Right lobe of liver (tissue), 6 donors: ENCODE data around the gene OAS2. TPM values are rescaled to one million over a fixed set of nuclear protein-coding genes. Genes with fewer than 3 reads are reported as not detected.

Source experiments
- ATAC-seq, 4 donors: fragments of 200-7000 bp; cut with Tn5 transposase; one replicate each; pipeline ENCODE4 v1.9.1; 2020; ENCODE audit warnings: mild to moderate bottlenecking in 4 of 4, moderate library complexity in 4 of 4
- DNase-seq, 3 donors: peaks; one replicate each; pipeline ENCODE4 v3.0.0-alpha.2; 2020
- H3K27ac ChIP-seq, 3 donors: fragments of 200-600 bp; one replicate each; pipeline ENCODE4 v1.8.0; 2022
- H3K27me3 ChIP-seq, 2 donors: fragments of 200-600 bp; one replicate each; pipeline ENCODE4 v1.8.0; 2022
- H3K36me3 ChIP-seq, 4 donors: fragments of 200-600 bp; sonication (generic) in 1 of 4; one replicate each; pipeline versions ENCODE4 v1.5.1 to v1.8.0; 2017 to 2022; ENCODE audit warnings: control low read depth in 1 of 4
- H3K4me1 ChIP-seq, 4 donors: fragments of 200-600 bp; sonication (generic) in 1 of 4; one replicate each; pipeline versions ENCODE4 v1.5.1 to v1.8.0; 2017 to 2022; ENCODE audit warnings: control low read depth in 1 of 4
- H3K4me3 ChIP-seq, 3 donors: fragments of 200-600 bp; one replicate each; pipeline ENCODE4 v1.8.0; 2022
- H3K9me3 ChIP-seq, 4 donors: fragments of 200-600 bp; sonication (generic) in 1 of 4; one replicate each; pipeline versions ENCODE4 v1.5.1 to v1.8.0; 2017 to 2022; ENCODE audit warnings: control low read depth in 1 of 4
- CTCF ChIP-seq, 4 donors: fragments of 200-600 bp in 3 of 4; fragments of 450-650 bp in 1 of 4; IDR thresholded peaks; one replicate each; pipeline versions ENCODE4 v1.5.1 to v1.8.0; 2016 to 2022; ENCODE audit warnings: antibody characterized with exemption in 4 of 4, mild to moderate bottlenecking in 2 of 4
- POLR2A ChIP-seq: fragments of 450-650 bp; IDR thresholded peaks from one replicate; pipeline ENCODE4 v1.6.1; 2017; ENCODE audit warnings: antibody characterized with exemption, mild to moderate bottlenecking
- WGBS: methylation state at CpG from one replicate; pipeline ENCODE4 v1.1.6; 2018; ENCODE audit warnings: low coverage, low lambda C conversion rate; ENCODE audit not compliant: insufficient coverage; ENCODE audit errors: missing lambda C conversion rate; 5-methylcytosine and 5-hydroxymethylcytosine counted together
- intact Hi-C, 2 donors: fragments of 100-400 bp; cut with DNase I; formaldehyde crosslinking; loops; one replicate each; pipeline versions ENCODE4 v1.11.2 to v1.14.1; 2022
- total RNA-seq, 6 experiments: library from RNA; depleted of rRNA in 2 of 6; stranded (reverse); fragments of >200 nt in 2 of 6; fragmentation: NEBNext Ultra II Directional in 3 of 6; extraction: Animal tissue kit (Norgen Biotek cat#: 25700) in 3 of 6; gene quantifications; one replicate each; pipeline versions ENCODE4 v1.1.0 to v1.2.4, GENCODE V29; 2016 to 2023
- donor health status: DM: no; HTN: yes; CAD: no.
- donor health status: DM: no; HTN: no; CAD: no.
- donor health status: DM: no; HTN: no; CAD: no.
- donor health status: DM: no; HTN: yes; CAD: no.
- donor health status: DM: no; HTN: yes; CAD: no.

Gene OAS2
- total RNA-seq, 6 experiments from 2014 or later: 5.2 to 13.4 (median 7.1) TPM

GRCh38 chr12:112964915-112965314 is 13.4 kb upstream of the OAS2 start:
- intact Hi-C loops: no loop called here
- no peaks in the 10 kb centered on the region for H3K9me3 ChIP-seq
- peaks cover 0 to 8% (median 1%) of the 10 kb centered on the region in 4 donors for H3K36me3 ChIP-seq

GRCh38 chr12:112965643-112966042 is 12.7 kb upstream of the OAS2 start:
- Histone ChIP-seq H3K36me3 (peaks cover 0 to 8% (median 1%) of the 10 kb centered on the region in 4 donors), H3K27ac (no peak overlapping the region)
- 92% methylated on average over 9 of the region's 15 CpGs for WGBS

More at GRCh38 chr12:112964915-112965314, 13.4 kb upstream of the OAS2 start:
- Histone ChIP-seq H3K27ac (no peak overlapping the region), H3K27me3 (no peaks in the 10 kb centered on the region), H3K4me1 (no peaks in the 10 kb centered on the region), H3K4me3 (no peak overlapping the region)
- WGBS: no CpG with 5 or more reads among the region's 4 CpGs
- no peak for ATAC-seq
- no peak for DNase-seq
- TF ChIP-seq POLR2A: no peak
- no peak for TF ChIP-seq CTCF (IDR thresholded peaks at IDR 0.05)

GRCh38 chr12:112967306-112967705 is 11.0 kb upstream of the OAS2 start:
- Histone ChIP-seq H3K4me3 (no peak overlapping the region), H3K9me3 (no peaks in the 10 kb centered on the region), H3K27me3 (no peaks in the 10 kb centered on the region), H3K36me3 (peaks cover 0 to 8% (median 0%) of the 10 kb centered on the region in 4 donors), H3K27ac (no peak overlapping the region), H3K4me1 (no peaks in the 10 kb centered on the region)
- ATAC-seq (no peak), DNase-seq (no peak)
- WGBS: no CpG with 5 or more reads among the region's 9 CpGs
- intact Hi-C loops: no loop called here
- TF ChIP-seq POLR2A: no peak

More at GRCh38 chr12:112965643-112966042, 12.7 kb upstream of the OAS2 start:
- DNase-seq: no peak
- Histone ChIP-seq H3K4me3 (no peak overlapping the region), H3K9me3 (no peaks in the 10 kb centered on the region), H3K27me3 (no peaks in the 10 kb centered on the region), H3K4me1 (no peaks in the 10 kb centered on the region)
- intact Hi-C loops: no loop called here
- TF ChIP-seq POLR2A (no peak), CTCF (IDR thresholded peaks at IDR 0.05) (no peak)
- no peak for ATAC-seq

GRCh38 chr12:112967858-112968257 is 10.5 kb upstream of the OAS2 start:
- TF ChIP-seq POLR2A (no peak), CTCF (IDR thresholded peaks at IDR 0.05) (no peak)
- Histone ChIP-seq H3K9me3 (no peaks in the 10 kb centered on the region), H3K27ac (no peak overlapping the region), H3K4me1 (no peaks in the 10 kb centered on the region), H3K4me3 (no peak overlapping the region), H3K27me3 (no peaks in the 10 kb centered on the region), H3K36me3 (peaks cover 0 to 8% (median 0%) of the 10 kb centered on the region in 4 donors)
- 93% methylated on average over 2 of the region's 7 CpGs for WGBS
- DNase-seq (no peak), ATAC-seq (no peak)
- intact Hi-C loops: no loop called here

- no peaks in the 10 kb centered on the region for H3K9me3 ChIP-seq
- intact Hi-C loops: no loop called here
- TF ChIP-seq CTCF (IDR thresholded peaks at IDR 0.05) (no peak), POLR2A (no peak)
- no peaks in the 10 kb centered on the region for H3K27me3 ChIP-seq
- peaks cover 0 to 8% (median 0%) of the 10 kb centered on the region in 4 donors for H3K36me3 ChIP-seq
- DNase-seq (no peak), ATAC-seq (no peak)
- H3K27ac ChIP-seq: no peak overlapping the region
- H3K4me1 ChIP-seq: no peaks in the 10 kb centered on the region
- H3K4me3 ChIP-seq: no peak overlapping the region
- WGBS: 60% methylated on average over 1 of the region's 8 CpGs
These were observed 8.6 kb upstream of the OAS2 start for GRCh38 chr12:112969547-112970306.
